Activated B cell treated with CpG ODN at 0.5 μM for 24 hours (primary cell): ENCODE data around the gene MTX1. TPM values are rescaled to one million over a fixed set of nuclear protein-coding genes. Genes with fewer than 3 reads are reported as not detected.
"Not testable (repeated sequence)": the region's sequence is repeated elsewhere in the genome, so short reads cannot be mapped to it uniquely, and the experiment has no call there.

ENCODE experiments used
- ATAC-seq: fragments of 200-7000 bp; cut with Tn5 transposase; one replicate; pipeline ENCODE4 v1.10.0; 2021; ENCODE audit warnings: low read depth, mild to moderate bottlenecking, moderate library complexity
- CTCF ChIA-PET: fragments of 350-600 bp; sonication (Branson Sonifier 250); formaldehyde crosslinking; loops from one replicate; lab custom pipeline; 2021; ENCODE audit warnings: antibody characterized with exemption; lab: Charles Lee
- POLR2A ChIA-PET: fragments of 350-600 bp; sonication (Branson Sonifier 250); formaldehyde crosslinking; loops from one replicate; lab custom pipeline; 2021; ENCODE audit warnings: antibody characterized with exemption; lab: Charles Lee
- DNase-seq: peaks from one replicate; pipeline ENCODE4 v3.0.0; 2022
- H3K27ac Mint-ChIP-seq: one replicate; pipeline ENCODE4 v1.8.0; 2020; ENCODE audit warnings: mixed read lengths
- H3K27me3 Mint-ChIP-seq: one replicate; pipeline ENCODE4 v1.8.0; 2021; ENCODE audit warnings: mixed read lengths
- H3K36me3 Mint-ChIP-seq: one replicate; pipeline ENCODE4 v1.8.0; 2021; ENCODE audit warnings: low read depth, mixed read lengths
- H3K4me1 Mint-ChIP-seq: one replicate; pipeline ENCODE4 v1.8.0; 2021; ENCODE audit warnings: mixed read lengths
- H3K4me3 Mint-ChIP-seq: one replicate; pipeline ENCODE4 v1.8.0; 2020; ENCODE audit warnings: mild to moderate bottlenecking, mixed read lengths
- H3K9me3 Mint-ChIP-seq: one replicate; pipeline ENCODE4 v1.8.0; 2020; ENCODE audit warnings: mixed read lengths
- intact Hi-C: fragments of 100-400 bp; cut with micrococcal nuclease; formaldehyde crosslinking; loops from one replicate; pipeline ENCODE4 v1.15.1; 2024
- total RNA-seq: library from RNA; stranded (reverse); gene quantifications from 2 replicates; pipeline ENCODE4 v1.2.3, GENCODE V29; 2022
- TF ChIP-seq, protein P1 (sequence below): fragments of 200-600 bp; IDR thresholded peaks from one replicate; pipeline ENCODE4 v1.8.0; 2022; ENCODE audit warnings: antibody characterized with exemption, mild to moderate bottlenecking

Gene MTX1
- total RNA-seq, 1 donor from 2014 or later = 36.7 TPM

DNA sequence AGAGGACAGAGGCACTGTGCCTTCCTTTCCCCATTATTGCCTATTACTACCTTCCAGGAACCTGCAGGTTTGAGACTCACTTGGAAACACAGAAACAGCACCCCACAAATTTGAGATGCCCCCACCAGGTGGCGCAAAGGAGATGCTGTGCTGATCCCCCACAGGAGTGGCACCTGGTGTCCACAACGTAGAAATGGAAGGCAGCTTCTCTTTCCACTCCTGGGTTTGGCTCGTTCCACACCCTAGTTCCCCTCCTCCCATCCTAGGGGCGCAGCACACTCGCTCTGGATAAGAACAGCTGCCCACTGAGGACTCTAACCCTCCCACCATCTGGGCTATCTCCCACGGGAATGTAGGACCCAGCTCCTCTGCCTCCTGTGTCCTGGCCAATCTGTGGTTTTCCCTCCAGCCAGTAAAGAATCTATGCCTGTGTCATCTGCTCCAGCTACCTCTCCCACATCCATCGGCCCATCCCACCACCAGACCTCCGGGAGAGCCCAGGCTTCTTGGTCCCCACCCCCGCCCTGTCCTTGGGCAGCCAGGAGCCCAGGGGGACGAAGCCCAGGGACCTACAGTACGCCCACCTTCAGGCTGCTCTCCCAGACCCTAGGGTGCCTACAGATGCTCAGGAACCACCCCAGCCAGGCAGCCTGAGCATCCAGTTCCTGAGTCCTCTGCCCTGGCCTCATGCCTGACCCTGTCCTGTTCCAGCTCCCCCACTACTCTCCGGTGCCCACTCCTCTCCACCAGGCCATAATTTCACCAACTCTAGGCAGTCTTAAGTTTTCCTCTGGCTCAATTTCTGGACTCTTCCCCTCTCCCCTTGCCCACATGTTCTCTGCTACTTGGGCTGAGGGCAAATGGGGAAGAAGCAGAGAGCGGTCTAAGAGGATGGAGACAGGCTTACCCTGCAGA is 1.3 kb upstream of the MTX1 start:
- Mint-ChIP-seq H3K27me3 (no peaks in the 10 kb centered on the region), H3K36me3 (peaks cover 17% of the 10 kb centered on the region), H3K4me3 (peak overlapping the region; percentile 52), H3K4me1 (peaks cover 20% of the 10 kb centered on the region), H3K9me3 (no peaks in the 10 kb centered on the region), H3K27ac (peak overlapping the region; percentile 74)
- ChIA-PET CTCF (interaction anchor here (0.8 to 7.6 kb wide), 12 partner anchors 11 to 117 kb away, joined by 3 to 110 read pairs (median 5); partner anchors contain the start of genes KRTCAP2, RUSC1 and TRIM46), POLR2A (interaction anchor here (0.5 to 3.7 kb wide), 9 partner anchors 12 to 356 kb away, joined by 3 to 75 read pairs (median 6); no protein-coding TSS in a partner anchor)
- ATAC-seq (peak; percentile 41), DNase-seq (peak; percentile 84)
- intact Hi-C loops = loop anchor here (1.0 to 5.0 kb wide), 3 partner anchors 19 to 116 kb away; partner anchors contain the start of gene SCAMP3
- TF ChIP-seq, protein P1, sequence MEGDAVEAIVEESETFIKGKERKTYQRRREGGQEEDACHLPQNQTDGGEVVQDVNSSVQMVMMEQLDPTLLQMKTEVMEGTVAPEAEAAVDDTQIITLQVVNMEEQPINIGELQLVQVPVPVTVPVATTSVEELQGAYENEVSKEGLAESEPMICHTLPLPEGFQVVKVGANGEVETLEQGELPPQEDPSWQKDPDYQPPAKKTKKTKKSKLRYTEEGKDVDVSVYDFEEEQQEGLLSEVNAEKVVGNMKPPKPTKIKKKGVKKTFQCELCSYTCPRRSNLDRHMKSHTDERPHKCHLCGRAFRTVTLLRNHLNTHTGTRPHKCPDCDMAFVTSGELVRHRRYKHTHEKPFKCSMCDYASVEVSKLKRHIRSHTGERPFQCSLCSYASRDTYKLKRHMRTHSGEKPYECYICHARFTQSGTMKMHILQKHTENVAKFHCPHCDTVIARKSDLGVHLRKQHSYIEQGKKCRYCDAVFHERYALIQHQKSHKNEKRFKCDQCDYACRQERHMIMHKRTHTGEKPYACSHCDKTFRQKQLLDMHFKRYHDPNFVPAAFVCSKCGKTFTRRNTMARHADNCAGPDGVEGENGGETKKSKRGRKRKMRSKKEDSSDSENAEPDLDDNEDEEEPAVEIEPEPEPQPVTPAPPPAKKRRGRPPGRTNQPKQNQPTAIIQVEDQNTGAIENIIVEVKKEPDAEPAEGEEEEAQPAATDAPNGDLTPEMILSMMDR = peak; percentile 38

DNA sequence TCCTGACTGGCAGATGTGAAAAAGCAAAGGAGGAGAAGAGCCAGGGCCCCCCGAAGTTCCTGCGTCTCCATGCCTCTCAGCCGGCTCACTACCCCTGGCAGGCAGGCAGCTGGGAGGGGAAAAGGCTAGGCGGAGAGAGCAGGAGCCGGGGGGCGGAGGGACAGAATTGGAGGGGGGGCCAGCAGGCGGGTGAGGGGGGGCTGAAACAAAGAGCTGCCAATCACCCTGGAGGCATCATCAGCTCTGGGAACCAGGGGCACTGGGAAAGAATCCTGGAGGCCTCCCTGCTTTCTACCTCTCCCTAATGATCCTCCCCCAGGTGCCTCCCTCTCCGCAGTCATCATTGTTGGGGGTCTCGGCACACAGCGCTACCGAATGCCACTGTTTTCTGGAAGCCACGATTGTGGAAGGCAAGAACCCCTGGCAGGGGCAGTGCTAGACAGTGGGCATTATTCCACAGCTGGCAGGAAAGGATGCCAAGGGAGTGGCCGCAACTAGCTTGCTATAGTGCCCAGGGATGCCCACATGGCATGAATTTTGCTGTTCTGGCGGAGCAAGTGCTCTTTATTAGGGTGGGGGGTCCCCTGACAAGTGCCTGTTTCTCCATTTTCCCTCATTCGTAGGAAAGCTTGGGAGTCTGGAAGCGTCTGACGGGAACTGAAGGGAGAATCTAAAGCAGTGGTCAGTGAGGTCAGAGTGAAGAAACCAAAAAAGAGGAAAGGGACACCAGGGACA is 522 bp upstream of the MTX1 start, which contains the start of gene THBS3:
TSS of gene THBS3 (minus strand) at position 92 of the 735 bp plus-strand sequence. CDS start at position 71, 21 bp downstream.
- peaks cover 20% of the 10 kb centered on the region for H3K4me1 Mint-ChIP-seq
- ATAC-seq (no peak), DNase-seq (no peak)
- peaks cover 17% of the 10 kb centered on the region for H3K36me3 Mint-ChIP-seq
- H3K4me3 Mint-ChIP-seq = peak within 1 kb of the TSS; percentile 85
- CTCF ChIA-PET = interaction anchor here (0.9 to 7.6 kb wide), 9 partner anchors 12 to 116 kb away, joined by 3 to 110 read pairs (median 5); partner anchors contain the start of gene RUSC1
- POLR2A ChIA-PET = interaction anchor here (0.6 to 3.7 kb wide), 9 partner anchors 11 to 319 kb away, joined by 3 to 75 read pairs (median 11); partner anchors contain the start of genes CLK2 and KRTCAP2
- TF ChIP-seq, protein P1 = no peak
- peak within 1 kb of the TSS; percentile 91 for H3K27ac Mint-ChIP-seq
- intact Hi-C loops = loop anchor here (1.0 to 5.0 kb wide), 7 partner anchors 13 to 115 kb away; partner anchors contain the start of genes FDPS and SCAMP3
- no peaks in the 10 kb centered on the region for H3K9me3 Mint-ChIP-seq
- no peaks in the 10 kb centered on the region for H3K27me3 Mint-ChIP-seq

DNA sequence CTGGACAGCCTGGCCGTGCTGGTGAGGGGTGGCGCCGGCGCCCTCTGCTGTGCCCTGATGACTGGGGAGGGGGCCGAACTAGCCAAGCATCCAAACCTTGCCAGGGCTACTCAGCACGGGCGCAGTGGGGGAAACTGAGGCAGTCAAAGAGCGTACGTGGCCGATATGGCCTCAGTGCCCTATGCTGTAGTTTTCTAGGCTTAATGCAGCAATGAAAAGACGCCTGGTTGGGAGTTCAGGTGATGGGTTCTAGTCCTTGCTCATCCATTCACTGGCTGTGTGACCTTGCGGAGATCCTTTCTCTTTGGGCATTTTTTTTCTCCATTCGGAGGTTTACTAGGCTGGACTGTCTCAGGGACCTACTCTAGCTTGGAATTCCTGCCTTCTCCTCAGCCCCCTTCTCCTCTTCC is 822 bp downstream of the MTX1 start:
- ChIA-PET CTCF (interaction anchor here (0.6 to 7.6 kb wide), 4 partner anchors 16 to 41 kb away, joined by 3 to 110 read pairs (median 6); partner anchors contain the start of gene KRTCAP2), POLR2A (interaction anchor here (0.6 to 3.7 kb wide), 13 partner anchors 15 to 354 kb away, joined by 3 to 75 read pairs (median 5); partner anchors contain the start of genes ASH1L, CLK2 and KRTCAP2)
- ATAC-seq = no peak
- Mint-ChIP-seq H3K36me3 (peaks cover 17% of the 10 kb centered on the region), H3K27ac (peak overlapping the region; percentile 83), H3K4me3 (peak overlapping the region; percentile 85), H3K27me3 (no peaks in the 10 kb centered on the region), H3K9me3 (no peaks in the 10 kb centered on the region), H3K4me1 (peaks cover 20% of the 10 kb centered on the region)
- TF ChIP-seq, protein P1 = no peak
- no peak for DNase-seq
- intact Hi-C loops = loop anchor here (2.0 to 5.0 kb wide), 2 partner anchors 15 to 53 kb away; partner anchors contain the start of gene SCAMP3

DNA sequence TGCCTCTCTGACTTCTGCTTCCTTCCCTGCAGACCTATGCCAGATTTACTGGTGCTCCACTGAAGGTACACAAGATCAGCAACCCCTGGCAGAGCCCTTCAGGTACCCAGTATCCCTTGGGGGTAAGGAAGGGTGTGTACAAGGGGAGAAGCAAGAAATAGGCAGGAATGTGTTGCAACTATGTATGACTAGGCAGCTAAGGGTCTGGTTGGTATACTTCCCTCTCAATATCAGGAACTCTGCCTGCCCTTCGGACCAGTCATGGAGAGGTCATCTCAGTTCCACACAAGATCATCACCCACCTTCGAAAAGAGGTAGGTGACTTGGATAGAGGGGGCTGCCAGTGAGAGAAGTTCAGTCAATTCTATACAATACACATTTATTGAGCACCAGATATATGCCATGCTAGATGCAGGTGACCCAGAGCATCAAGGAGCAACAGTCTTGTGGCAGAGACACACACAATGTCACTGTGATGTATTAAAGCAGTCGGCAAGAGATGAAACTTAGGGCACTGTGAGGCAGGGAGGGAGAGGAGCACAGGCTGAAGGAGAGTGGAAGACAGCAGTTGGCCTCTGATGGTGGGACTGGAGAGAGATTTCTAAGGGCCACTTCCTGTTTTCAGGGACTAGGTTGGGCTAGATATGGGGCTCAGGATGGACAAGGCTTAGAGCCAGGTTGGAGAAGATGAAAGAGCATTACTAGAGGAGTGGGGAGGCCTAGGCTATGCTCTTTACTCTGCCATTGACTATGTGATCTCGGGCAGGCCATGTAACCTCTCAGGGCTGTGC is 2.0 kb downstream of the MTX1 start:
- Mint-ChIP-seq H3K27ac (peak overlapping the region; percentile 18), H3K4me3 (peak overlapping the region; percentile 44), H3K36me3 (peaks cover 17% of the 10 kb centered on the region), H3K9me3 (no peaks in the 10 kb centered on the region), H3K4me1 (peaks cover 20% of the 10 kb centered on the region), H3K27me3 (no peaks in the 10 kb centered on the region)
- intact Hi-C loops = no loop called here
- POLR2A ChIA-PET = no interaction called here
- ATAC-seq = no peak
- TF ChIP-seq, protein P1 = no peak
- CTCF ChIA-PET = interaction anchor here (7.6 kb wide), 1 partner anchor 15 kb away, joined by 110 read pairs; no protein-coding TSS in a partner anchor
- DNase-seq = no peak

DNA sequence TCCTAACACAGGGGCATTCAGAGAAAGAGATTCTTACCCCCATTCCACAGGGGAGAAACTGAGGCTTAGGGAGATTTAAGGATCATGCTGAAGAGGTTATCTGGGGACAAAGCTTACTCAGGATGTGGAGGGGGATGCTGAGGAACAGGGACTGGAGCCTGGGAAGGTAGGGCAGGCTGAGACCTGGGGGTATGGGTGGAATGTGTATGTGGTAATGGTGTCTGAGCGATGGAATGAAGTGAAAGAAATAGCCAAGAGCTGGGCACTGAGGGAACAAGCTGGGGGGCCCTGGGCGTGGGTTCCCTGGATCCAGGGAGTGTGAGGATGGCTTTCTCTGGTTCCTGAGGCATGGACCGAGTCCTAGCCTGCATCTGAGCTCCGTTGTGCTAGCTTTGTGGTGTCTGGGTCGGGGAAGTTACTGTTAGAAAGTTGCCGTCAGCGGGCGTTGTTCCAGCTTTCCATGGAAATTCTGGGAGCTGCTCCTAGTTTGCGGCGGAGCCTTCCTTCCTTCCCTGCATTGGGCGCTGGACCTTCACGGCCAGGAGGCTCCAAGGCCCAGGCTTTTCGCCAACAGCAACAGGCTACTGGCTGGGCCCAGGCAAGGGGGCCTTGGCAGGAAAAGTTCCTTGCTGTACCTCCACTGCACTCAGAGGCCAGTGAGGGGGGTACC is 3.0 kb downstream of the MTX1 start:
- intact Hi-C loops, CTCF ChIA-PET, H3K4me3 Mint-ChIP-seq, H3K9me3 Mint-ChIP-seq, ATAC-seq, H3K27ac Mint-ChIP-seq, POLR2A ChIA-PET, H3K27me3 Mint-ChIP-seq, DNase-seq: not testable (repeated sequence)
- peaks cover 20% of the 10 kb centered on the region for H3K4me1 Mint-ChIP-seq
- peaks cover 17% of the 10 kb centered on the region for H3K36me3 Mint-ChIP-seq

DNA sequence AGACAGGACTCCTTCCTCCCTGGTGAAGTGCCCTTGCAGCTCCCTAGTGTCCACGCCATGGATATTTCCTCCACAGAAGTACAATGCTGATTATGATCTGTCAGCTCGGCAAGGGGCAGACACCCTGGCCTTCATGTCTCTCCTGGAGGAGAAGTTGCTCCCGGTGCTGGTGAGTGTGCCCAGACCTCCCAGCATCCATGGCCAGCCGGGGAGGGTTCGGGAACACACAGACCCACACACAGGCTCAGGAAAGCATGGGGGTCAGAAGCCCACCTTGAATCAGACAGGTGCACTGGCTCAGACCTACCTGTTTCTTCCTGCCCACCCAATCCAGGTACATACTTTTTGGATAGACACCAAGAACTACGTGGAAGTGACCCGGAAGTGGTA is 3.6 kb downstream of the MTX1 start:
- ATAC-seq, H3K27ac Mint-ChIP-seq, H3K27me3 Mint-ChIP-seq, H3K9me3 Mint-ChIP-seq, CTCF ChIA-PET, DNase-seq, POLR2A ChIA-PET, intact Hi-C loops, H3K4me3 Mint-ChIP-seq: not testable (repeated sequence)
- peaks cover 17% of the 10 kb centered on the region for H3K36me3 Mint-ChIP-seq
- peaks cover 16% of the 10 kb centered on the region for H3K4me1 Mint-ChIP-seq
